HG02970 (cell line): ENCODE data around the gene KDM2A.
"Not testable (repeated sequence)": the region's sequence is repeated elsewhere in the genome, so short reads cannot be mapped to it uniquely, and the experiment has no call there.

Experiments used
- ATAC-seq: cut with Tn5 transposase; IDR thresholded peaks from one replicate; pipeline ENCODE4 v1.9.1; 2021; ENCODE audit warnings: mild to moderate bottlenecking, moderate library complexity, moderate number of reproducible peaks; ENCODE audit not compliant: unreplicated experiment, low FRiP score

KDM2A gene

DNA sequence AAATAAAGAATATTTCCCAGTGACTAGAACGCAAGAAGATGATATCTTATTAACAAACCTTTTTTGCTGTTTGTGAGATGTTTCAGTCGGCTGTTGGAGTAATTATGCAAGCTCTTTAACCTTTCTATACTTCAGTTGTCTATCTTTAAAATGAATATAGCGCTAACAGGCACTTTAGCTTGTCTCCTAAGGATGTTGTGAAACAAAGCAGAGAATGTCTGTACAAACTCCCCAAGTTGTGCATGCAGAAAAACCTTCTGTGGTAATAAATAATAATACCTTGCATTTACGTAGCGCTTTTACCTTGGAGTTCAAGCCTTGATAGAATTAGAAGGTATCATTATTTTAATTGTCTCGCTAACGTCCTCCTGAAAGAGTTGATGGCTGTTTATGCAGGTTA, 1.9 kb upstream of the KDM2A start:
- ATAC-seq, result no peak

GRCh38 chr11:67117672-67118180, 1.3 kb upstream of the KDM2A start:
- ATAC-seq, result no peak

DNA sequence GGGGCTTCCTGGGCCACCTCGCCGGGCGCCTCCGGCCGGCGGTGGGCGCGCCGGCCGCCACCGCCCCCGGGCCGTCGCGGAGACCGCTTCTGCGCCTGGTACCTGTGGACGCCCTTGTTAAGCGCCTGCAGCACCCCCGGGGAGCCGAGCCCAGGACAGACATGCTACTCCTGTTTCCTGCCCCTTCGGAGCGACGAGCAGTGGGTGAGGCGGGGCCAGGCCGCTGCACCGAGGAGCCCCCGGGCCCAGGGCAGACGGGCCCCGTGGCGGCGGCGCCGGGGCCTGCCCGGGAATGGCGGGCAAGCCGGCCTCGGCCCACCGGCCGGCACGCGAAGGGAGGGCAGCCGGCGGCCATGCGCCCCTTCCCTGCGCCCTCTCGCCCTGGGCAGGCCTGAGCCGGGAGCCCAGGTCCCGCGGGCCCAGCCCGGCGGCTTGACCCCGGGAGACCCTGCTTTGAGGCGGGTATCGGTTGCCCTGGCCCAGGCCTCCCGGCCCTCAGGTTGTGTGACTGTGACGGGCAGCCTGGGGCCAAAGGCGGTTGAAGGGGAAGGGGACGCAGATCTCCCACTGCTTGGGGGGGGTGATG, 789 bp upstream of the KDM2A start:
- peak; percentile 15 for ATAC-seq

- peak; percentile 17 for ATAC-seq
These were observed 725 bp downstream of the KDM2A start for GRCh38 chr11:67119585-67120391.

- no peak for ATAC-seq
These were observed 1.4 kb downstream of the KDM2A start for GRCh38 chr11:67120456-67120855.

- ATAC-seq, result no peak
These were observed 2.0 kb downstream of the KDM2A start for GRCh38 chr11:67120881-67121710.

DNA sequence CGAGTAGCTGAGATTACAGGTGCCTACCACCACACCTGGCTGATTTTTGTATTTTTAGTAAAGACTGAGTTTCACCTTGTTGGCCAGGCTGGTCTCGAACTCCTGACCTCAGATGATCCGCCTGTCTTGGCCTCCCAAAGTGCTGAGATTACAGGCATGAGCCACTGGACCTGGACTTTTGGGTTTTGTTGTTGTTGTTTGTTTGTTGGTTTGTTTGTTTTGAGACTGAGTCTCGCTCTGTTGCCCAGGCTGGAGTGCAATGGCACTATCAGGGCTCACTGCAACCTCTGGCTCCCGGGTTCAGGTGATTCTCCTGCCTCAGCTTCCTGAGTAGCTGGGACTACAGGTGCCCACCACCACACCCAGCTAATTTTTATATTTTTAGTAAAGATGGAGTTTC, 4.7 kb downstream of the KDM2A start:
- ATAC-seq, result not testable (repeated sequence)

DNA sequence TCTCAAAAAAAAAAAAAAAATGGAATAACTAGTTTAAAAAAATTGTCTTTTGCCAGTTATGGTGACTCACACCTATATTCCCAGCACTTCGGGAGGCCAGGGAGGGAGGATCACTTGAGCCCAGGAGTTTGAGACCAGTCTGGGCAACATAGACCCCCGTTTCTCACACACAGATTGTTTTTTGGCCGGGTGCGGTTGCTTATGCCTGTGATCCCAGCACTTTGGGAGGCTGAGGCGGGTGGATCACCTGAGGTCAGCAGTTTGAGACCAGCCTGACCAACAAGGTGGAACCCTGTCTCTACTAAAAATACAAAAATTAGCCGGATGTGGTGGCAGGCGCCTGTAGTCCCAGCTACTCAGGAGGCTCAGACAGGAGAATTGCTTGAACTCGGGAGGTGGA, 7.2 kb downstream of the KDM2A start:
- ATAC-seq, result not testable (repeated sequence)

DNA sequence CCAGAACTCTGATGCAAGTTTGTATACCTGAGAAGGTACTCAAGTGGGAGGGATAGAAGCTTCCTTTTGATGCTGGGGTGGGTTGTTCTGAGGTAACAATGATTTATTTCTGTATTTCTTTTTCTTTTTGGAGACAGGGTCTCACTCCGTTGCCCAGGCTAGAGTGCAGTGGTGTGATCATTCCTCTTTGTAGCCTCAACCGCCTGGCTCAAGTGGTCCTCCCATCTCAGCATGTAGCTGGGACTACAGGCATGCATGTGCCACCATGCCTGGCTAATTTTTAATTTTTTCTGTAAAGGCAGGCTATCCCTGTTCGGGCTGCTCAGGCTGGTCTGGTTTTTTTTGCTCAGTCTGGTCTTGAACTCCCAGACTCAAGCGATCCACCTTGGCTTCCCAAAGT, 7.9 kb downstream of the KDM2A start:
- ATAC-seq, result no peak

- not testable (repeated sequence) for ATAC-seq
These were observed 11.8 kb downstream of the KDM2A start for GRCh38 chr11:67130861-67131260.

DNA sequence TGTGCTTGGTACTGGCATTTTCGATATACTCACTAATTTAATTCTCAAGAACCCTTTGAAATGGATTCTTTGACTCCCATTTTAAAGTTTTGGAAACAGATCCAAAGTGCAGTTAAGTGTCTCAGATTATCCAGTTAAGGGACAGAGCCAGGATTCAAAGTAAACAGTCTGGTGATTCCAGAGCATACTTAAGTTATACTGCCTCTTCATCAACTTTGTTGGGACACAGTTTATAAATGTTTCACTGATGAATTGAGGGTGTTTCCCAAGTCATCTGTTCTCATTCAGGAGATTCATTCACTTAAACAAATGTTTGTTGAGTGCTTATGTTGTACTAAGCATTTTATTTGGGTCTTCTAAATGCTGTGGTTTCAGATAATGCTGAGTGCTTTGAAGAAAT, 17.1 kb downstream of the KDM2A start:
- ATAC-seq, result no peak

GRCh38 chr11:67138922-67139321, 19.9 kb downstream of the KDM2A start:
- ATAC-seq, result no peak

DNA sequence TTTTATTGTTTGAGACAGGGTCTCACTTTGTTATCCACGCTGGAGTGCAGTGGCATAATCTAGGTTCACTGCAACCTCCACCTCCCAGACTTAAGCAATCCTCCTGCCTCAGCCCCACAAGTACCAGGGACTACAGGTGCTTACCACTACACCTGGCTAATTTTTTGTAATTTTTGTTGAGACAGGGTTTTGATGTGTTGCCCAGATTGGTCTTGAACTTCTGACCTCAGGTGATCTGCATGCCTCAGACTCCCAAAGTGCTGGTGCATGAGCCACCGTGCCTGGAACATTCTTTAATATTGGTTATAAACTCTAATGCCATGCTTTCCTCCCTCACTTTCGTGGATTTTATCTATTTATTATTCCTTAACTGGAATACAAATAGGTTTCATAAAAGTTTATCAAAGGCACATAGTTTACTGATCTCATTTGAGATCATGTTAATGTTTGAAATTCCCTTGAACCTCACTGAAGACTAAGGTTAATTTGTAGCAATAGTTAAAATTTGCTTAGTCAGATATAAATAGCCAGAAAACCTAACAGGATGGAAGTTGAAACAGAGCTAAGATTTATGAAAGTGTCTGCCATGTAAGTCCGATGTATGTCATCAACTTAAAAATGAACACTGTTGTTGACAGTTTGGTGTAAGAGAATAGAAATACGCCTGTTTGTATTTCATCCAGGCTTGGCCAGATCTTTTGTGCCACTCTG, 27.6 kb downstream of the KDM2A start:
- ATAC-seq, result no peak

GRCh38 chr11:67153971-67154370, 34.9 kb downstream of the KDM2A start:
- no peak for ATAC-seq

DNA sequence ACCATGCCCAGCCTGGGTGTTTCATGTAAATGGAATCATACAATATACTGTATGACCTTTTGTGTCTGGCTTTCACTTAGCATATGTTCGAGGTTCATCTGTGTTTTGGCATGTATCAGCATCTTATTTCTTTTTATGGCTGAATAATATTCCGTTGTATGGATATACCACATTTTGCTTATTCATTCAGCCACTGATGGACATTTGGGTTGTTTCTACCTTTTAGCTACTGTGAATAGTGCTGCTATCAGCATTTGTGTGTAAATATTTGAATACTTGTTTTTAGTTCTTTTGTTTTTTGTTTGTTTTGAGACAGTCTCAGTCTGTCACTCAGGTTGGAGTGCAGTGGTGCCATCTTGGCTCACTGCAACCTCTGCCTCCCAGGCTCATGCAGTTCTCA, 35.7 kb downstream of the KDM2A start:
- no peak for ATAC-seq

- no peak for ATAC-seq
These were observed 38.6 kb downstream of the KDM2A start for GRCh38 chr11:67157691-67158090.

DNA sequence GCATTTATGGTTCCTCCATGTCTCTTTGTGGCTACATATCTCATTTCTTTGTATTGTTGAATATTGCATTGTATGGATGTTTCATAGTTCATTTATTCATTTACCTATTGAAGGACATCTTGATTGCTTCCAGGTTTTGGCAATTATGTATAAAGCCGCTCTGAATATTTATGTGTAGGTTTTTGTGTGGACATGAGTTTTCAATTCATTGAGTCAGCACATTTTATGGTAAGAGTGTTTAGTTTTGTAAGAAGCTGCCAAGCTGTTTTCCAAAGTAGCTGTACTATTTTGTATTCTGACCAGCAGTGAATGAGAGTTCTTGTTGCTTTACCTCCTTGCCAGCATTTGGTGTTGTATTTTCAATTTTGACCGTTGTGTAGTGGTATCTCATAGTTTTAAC, 39.2 kb downstream of the KDM2A start:
- ATAC-seq, result no peak

DNA sequence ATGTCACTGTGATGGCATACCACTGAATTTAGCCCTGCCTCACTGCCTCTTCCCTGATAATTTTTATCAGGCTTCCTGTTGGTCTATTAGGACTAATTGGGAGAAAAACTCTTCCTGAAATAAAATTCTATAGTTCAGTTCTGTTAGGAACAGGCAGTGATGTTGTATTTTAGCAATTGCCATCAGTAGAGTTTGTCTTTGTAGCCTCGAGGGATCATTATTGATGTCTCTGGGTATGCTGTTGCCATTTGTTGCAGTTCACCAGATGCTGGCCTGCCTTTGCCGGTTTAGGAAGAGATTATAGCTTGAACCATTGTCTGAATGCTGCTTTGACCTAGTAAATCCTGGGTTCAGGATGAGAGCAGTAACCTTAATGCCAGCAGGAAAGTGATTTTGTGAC, 41.0 kb downstream of the KDM2A start:
- no peak for ATAC-seq

GRCh38 chr11:67160872-67161783, 42.1 kb downstream of the KDM2A start:
- no peak for ATAC-seq
